HCT116 (cell line): ENCODE results near the gene CCL17.

Experiments used
- EZH2 ChIP-seq: fragments of 200-600 bp; sonication (generic); IDR thresholded peaks from 2 replicates; pipeline ENCODE4 v1.6.1; 2017; ENCODE audit warnings: antibody characterized with exemption, mixed run types
- POLR2A ChIP-seq: IDR thresholded peaks from 2 replicates; pipeline ENCODE4 v1.7.0; 2011; ENCODE audit warnings: borderline replicate concordance; ENCODE audit not compliant: insufficient read depth, insufficient read length; ENCODE audit errors: extremely low read depth
- REST ChIP-seq: IDR thresholded peaks from 2 replicates; pipeline ENCODE4 v1.6.1; 2012; ENCODE audit warnings: low read depth

GRCh38 chr16:57385083-57385482 lies 19.5 kb upstream of the CCL17 start:
- TF ChIP-seq POLR2A (no peak), EZH2 (no peak), REST (no peak)
